Ramos (cell line): ENCODE measurements around the gene ETDA.
"Not testable (repeated sequence)": the region's sequence is repeated elsewhere in the genome, so short reads cannot be mapped to it uniquely, and the experiment has no call there.

Experiments
- in situ Hi-C: fragments of 300-500 bp; cut with MboI; formaldehyde crosslinking; loops from one replicate; pipeline ENCODE4 v1.14.3; 2022; ENCODE audit warnings: low sequenced_read_pairs; ENCODE audit not compliant: unreplicated experiment

Gene ETDA

DNA sequence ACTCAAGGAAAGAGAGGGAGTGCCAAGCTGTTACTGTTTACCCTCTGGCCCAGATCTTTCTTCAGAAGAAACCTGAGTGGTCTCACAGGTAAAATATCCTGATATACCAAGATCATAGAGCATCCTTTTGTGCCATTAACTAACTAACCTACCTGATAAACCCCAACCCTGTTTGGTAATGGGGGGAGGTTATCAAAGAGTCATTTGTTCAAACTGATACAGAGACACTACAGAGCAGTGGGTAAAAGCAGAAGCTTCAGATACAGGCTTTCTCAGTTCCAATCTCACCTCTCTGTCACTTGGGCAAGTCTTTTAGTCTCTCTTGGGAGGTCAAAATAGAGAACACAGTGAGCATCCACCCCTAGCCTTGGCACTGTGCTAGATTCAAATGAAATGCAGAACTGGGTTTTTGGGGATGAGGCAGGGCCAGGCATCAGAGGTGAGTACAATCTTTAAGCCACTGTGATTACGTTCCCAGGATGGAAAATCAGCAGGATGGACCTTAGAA is at the start of gene ETDA:
Gene ETDA (plus strand): TSS at position 51 of the 508 bp plus-strand sequence. CDS start 1,216 bp downstream, outside the sequence.
- in situ Hi-C loops, result not testable (repeated sequence)

DNA sequence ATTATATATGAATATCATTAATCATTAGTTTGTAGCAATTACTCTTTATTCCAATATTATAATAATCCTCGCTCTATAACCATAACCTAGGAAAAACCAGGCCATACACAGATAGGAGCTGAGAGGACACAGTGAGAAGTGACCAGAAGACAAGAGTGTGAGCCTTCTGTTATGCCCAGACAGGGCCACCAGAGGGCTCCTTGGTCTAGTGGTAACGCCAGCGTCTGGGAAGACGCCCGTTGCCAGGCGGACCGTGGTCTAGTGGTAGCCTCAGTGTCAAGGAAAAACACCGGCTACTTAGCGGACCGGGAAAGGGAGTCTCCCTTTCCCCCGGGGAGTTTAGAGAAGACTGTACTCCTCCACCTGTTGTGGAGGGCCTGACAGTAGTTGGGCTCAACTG is 45.4 kb upstream of the ETDA start:
- in situ Hi-C loops, result not testable (repeated sequence)

DNA sequence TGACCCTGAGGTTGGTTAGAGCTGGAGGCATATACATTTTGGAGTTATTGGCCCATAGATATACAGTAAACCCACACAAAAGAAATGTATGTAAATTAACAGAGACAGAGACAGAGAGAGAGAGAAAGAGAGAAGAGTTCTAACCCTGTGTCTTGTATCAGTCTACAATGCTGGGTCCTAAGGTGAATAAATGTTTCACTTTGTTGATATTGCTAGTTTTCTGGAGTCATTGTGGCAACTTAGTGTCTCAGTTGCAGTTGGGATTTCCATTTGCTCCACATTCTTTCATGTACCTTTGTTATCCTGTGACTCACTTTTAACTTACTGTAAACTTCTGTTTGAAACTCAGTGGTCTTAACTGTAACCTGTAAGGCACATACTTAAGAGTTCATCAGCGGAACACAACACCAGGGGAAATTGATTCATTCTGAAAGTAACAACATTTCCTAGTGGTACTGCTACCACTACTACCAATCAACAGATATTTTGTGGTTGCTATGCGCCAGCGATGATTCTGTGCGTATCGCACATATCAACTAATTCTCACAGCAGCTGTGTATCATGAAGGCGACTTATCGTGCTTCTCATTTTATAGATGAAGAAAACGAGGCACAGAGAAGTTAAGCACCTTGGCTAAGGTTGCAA is 38.5 kb upstream of the ETDA start:
- in situ Hi-C loops, result no loop called here

DNA sequence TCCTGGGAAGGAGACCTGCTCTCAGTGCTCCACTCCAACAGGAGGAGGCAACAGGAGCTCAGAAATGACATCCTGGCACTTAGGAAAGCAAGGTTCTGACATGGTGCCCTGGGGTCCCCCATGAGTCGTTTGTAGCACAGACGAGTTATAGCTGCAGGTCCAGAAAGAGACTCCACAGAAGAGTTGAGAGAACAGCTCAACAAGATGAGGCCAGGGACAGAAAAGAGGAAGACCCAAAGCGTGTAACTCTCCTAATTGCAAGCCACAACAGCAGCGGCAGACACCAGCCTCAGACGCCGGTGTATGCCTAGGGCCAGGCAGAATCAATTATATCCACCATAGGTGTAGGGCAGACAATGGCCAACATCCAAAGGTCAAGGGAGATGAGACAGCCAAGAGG is 5.9 kb upstream of the ETDA start:
- in situ Hi-C loops, result not testable (repeated sequence)

DNA sequence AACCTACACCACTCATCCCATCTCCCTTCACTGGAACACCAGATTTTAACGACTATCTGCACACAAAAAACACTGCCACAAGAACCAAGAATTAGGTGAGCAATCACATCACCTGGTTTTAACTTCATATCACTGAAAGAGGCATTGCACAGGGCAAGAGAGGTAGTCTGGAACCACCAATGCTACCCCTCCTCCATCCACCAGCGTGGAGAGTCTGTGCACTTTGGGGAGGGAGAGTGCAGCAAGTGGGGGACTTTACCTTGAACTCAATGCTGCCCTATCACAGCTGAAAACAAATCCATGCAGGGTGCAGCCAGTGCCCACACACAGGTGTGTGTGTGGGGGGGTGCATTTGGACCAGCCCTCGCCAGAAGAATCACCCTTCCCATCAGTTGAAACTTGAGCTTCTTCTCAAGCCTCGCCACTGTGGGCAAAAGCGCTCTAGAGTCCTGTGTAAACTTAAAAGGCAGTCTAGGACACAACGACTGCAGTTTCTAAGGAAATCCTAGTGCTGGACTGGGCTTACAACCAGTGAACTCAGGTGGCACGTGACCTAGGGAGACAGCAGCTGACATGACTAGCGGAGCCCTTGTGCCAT is 4.3 kb downstream of the ETDA start:
- in situ Hi-C loops, result not testable (repeated sequence)

DNA sequence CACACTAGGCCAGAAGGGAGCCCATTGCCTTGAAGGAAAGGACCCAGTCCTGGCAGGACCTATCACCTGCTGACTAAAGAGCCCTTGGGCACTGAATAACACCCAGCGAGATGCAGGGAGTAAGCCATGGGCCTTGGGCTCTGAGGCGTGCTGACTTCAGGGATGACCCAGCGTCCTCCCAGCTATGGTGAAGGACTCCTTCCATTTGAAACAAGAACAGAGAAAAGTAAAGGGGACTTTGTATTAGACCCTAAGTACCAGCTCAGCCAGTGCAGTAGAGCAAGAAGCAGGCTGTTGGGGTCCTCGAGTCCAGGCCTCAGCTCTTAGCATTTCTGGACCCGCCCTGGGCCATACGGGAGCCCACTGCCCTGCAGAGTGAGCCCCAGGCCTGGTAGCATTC is 5.1 kb downstream of the ETDA start:
- in situ Hi-C loops, result no loop called here

DNA sequence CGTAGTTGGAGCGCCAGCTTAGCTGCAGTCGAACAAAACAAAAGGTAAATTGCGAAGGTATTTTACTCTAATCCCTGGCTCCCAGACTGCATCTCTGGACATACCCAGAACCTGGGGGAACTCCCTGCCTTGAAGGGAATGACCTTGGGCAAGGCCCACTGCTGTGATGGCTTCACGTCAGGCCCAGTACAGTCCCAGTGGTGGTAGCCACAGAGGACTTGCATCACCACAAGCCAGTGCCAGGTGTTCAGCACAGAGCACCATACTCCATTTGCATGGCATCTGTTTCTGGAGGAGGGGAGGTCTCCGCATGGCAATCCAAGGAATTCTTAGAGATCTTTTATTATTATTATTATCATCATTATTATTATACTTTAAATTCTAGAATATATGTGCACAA is 5.6 kb downstream of the ETDA start:
- in situ Hi-C loops, result no loop called here

DNA sequence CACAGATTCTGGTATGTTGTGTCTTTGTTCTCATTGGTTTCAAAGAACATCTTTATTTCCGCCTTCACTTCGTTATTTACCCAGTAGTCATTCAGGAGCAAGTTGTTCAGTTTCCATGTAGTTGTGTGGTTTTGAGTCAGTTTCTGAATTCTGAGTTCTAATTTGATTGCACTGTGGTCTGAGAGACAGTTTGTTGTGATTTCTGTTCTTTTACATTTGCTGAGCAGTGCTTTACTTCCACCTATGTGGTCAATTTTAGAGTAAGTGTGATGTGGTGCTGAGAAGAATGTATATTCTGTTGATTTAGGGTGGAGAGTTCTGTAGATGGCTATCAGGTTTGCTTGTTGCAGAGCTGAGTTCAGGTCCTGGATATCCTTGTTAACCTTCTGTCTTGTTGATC is 9.1 kb downstream of the ETDA start:
- in situ Hi-C loops, result not testable (repeated sequence)

DNA sequence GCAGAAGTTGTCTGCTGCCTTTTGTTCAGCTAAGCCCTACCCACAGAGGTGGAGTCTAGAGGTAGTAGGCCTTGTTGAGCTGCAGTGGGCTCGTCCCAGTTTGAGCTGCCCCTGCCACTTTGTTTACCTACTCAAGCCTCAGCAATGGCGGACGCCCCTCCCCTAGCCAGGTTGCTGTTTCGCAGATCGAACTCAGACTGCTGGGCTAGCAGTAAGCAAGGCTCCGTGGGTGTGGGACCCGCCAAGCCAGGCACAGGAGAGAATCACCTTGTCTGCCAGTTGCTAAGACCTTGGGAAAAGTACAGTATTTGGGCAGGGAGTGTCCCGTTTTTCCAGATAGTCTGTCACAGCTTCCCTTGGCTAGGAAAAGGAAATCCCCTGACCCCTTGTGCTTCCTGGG is 11.5 kb downstream of the ETDA start:
- in situ Hi-C loops, result not testable (repeated sequence)

DNA sequence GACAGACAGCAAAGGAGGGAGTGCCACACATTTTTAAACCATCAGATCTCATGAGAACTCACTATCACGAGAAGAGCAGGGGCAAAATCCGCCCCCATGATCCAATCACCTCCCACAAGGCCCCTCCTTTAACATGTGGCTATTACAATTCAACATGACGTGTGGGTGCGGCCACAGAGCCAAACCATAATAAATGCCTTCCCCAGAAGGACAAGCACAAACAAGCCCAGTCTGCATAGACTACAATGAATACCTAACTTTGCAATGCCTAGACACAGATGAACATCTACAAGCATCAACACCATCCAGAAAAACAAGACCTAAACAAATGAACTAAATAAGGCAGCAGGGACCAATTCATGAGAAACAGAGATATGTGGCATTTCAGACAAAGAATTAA is 12.3 kb downstream of the ETDA start:
- in situ Hi-C loops, result no loop called here

DNA sequence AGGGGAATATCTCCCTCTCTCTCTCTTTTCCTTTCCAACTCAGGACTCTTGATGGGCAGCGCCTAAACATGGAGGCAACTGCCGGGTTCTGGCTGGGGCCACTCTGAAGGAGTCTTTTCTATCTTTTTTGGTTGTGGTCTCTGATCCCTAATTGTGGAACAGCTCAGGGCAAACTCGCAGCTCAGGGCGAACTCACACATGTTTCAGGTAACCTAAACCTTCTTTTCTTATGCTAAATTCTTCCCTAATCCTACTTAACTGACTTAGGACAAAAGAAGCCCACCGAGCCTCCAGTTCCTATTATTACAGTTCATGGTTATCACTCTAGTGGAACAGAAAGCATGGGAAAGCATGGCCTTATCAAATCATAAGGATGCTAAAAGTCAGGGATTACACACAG is 21.3 kb downstream of the ETDA start:
- in situ Hi-C loops, result no loop called here

DNA sequence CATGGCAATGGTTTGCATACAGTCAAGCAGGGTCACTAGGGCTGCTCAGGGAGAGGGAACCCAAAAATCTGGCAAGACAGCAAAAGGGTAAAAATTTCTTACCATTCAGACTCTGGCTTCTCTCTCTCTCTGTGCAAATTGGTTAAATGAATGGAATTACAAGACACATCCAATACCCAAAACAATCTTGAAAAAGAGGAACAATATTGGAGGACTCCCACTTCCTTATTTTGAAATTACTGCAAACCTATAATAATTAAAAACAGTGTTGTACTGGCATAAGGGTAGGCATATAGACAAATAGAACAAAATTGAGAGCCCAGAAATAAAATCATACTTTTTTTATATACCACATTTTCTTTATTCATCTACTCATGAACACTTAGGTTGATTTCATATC is 24.1 kb downstream of the ETDA start:
- in situ Hi-C loops, result no loop called here

DNA sequence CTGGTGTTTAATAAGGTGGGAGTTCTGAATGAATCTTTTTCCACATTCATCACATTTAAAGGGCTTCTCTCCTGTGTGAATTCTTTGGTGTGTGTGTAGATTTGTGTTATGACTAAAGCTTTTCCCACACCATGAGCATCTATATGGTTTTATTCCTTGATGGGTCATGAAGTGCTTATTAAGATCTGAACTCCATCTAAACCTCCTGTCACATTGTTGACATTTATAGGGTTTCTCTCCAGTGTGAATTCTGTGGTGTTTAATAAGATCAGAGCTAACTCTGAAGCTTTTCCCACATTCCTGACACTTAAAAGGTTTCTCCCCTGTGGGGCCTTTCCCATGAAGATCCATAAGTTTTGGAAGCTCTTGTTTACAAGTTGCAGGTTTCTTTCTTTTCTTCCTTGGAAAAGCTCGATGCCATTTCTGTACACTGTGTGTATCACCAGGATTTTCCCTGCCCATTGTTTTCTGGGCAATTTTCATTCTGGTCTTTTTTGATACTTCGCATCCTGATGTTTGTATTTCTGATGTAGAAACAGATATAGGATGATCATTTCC is 35.5 kb downstream of the ETDA start:
- in situ Hi-C loops, result no loop called here

DNA sequence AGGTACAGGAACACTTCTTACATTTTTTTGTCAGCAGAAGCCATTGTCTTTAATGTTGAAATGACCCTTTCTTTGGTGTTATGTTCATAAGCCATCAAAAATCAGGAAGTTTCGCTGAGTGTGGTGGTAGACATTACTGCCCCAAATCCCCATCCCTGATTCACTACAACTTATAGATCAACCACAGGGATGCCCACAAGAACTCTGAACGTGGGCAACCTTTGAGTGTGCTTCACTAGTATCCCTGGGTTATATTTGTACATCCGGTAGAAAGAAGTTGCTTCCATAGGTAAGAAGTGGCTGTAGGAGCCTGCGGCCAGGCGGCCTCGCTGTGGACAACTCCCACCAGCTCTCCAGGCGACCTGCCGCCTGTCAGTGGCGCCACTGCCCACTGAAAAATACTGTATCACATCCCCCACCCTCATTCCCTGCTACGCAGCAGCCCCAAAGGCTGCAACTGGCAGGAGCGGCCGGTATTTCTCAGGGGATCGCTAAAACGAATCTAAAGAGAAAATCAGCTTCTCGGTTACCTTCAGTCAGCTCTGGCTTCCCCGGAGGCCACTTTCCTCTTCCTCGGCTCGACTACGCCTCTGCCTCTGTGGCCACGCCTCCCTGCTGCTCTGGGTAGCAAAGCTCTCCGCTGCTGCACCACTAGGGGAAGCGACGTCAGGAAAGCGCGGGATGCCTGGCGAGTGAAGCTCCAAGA is 43.5 kb downstream of the ETDA start:
- in situ Hi-C loops, result no loop called here

DNA sequence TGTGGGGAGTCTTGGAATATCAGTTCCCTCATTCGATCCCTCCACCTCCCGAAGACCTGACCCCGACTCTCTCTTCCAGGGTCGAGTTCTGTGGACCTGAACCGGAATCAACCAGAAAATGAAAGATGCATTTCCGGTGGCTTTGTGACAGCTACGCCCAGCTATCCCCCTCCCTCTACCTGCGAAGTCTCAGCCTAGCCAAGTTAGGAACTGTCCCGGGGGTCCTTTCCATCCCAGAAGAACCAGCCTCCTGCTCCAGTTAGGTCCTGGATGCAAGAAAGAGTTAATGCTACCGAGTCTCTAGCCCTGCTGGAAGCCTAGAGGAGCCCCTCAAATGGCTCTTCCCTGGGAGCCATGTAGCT is 44.1 kb downstream of the ETDA start:
- in situ Hi-C loops, result no loop called here

DNA sequence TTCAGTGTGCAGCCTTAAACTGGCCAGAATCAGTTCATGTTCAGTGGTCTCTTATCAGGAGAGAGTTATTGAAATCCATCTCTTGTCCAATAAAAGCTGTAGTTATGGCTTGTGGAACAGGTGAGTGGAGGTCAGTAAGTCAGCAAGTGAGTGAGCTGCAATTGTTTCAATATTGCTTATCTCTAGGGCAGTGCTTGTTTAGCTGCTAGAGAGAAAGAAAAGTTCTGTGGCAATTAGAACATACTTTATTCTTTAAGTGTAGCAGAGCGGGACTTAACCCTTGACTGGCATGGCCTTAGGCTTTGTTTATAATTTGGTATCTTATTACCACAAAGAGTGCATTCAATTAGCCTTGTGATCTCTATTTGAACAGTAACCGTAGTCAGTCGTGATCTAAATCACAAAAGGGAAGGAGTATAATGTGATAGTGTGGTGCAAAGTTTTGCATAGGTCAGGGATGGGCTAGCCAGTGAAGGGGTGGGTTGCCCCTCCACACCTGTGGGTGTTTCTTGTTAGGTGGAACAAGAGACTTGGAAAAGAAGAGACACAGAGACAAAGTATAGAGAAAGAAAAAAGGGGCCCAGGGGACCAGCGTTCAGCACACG is 50.5 kb downstream of the ETDA start:
- in situ Hi-C loops, result no loop called here
